ENCODE data around the gene CEMIP.

Gene CEMIP

GRCh38 chr15:80936288-80937078, 157.3 kb downstream of the CEMIP start:
- no peak for DNase-seq

- DNase-seq: no peak
Observed at GRCh38 chr15:80937718-80938117, 158.5 kb downstream of the CEMIP start.

- DNase-seq: no peak
Observed at GRCh38 chr15:80939216-80939615, 160.0 kb downstream of the CEMIP start.

GRCh38 chr15:80940331-80940730, 161.2 kb downstream of the CEMIP start:
- DNase-seq: no peak

- DNase-seq: no peak
Observed at GRCh38 chr15:80940851-80941250, 161.7 kb downstream of the CEMIP start.

- DNase-seq: no peak
Observed at GRCh38 chr15:80942266-80942665, 163.1 kb downstream of the CEMIP start.

- DNase-seq: no peak
Observed at GRCh38 chr15:80942746-80943565, 163.8 kb downstream of the CEMIP start.

GRCh38 chr15:80944818-80945217, 165.6 kb downstream of the CEMIP start:
- no peak for DNase-seq

- no peak for DNase-seq
Observed at GRCh38 chr15:80945605-80946004, 166.4 kb downstream of the CEMIP start.

GRCh38 chr15:80946576-80946975, 167.4 kb downstream of the CEMIP start:
- DNase-seq: no peak

- DNase-seq: no peak
Observed at GRCh38 chr15:80948651-80949292, 169.6 kb downstream of the CEMIP start.

- DNase-seq: no peak
Observed at GRCh38 chr15:80949756-80950155, 170.6 kb downstream of the CEMIP start.

GRCh38 chr15:80950291-80951078, 171.3 kb downstream of the CEMIP start:
- no peak for DNase-seq

GRCh38 chr15:80951941-80952340, 172.8 kb downstream of the CEMIP start:
- DNase-seq: no peak

- DNase-seq: no peak
Observed at GRCh38 chr15:80953001-80953952, 174.1 kb downstream of the CEMIP start.

- DNase-seq: no peak
Observed at GRCh38 chr15:80953953-80954778, 175.0 kb downstream of the CEMIP start.

GRCh38 chr15:80955571-80956452, 176.6 kb downstream of the CEMIP start:
- DNase-seq: peak; percentile 94

- no peak for DNase-seq
Observed at GRCh38 chr15:80957556-80957955, 178.4 kb downstream of the CEMIP start.

GRCh38 chr15:80957976-80958375, 178.8 kb downstream of the CEMIP start:
- peak; percentile 43 for DNase-seq

Data from fibroblast of skin of right biceps (primary cell).